H1 (cell line): Measurements from ENCODE around the gene MCF2L. TPM values are rescaled to one million over a fixed set of nuclear protein-coding genes. Genes with fewer than 3 reads are reported as not detected.

Source experiments
- CTCF ChIA-PET: fragments of 300-600 bp; sonication (Branson Sonifier 250); formaldehyde crosslinking; loops from one replicate; lab custom pipeline; 2021; ENCODE audit not compliant: partially characterized antibody; lab: Charles Lee
- POLR2A ChIA-PET: fragments of 300-600 bp; sonication (Branson Sonifier 250); formaldehyde crosslinking; loops from one replicate; lab custom pipeline; 2021; ENCODE audit warnings: inconsistent platforms; ENCODE audit not compliant: partially characterized antibody; lab: Charles Lee
- DNase-seq, 2 experiments: peaks; one replicate each; pipeline versions ENCODE4 v3.0.0 to v3.0.0-alpha.2; 2010 to 2022; ENCODE audit warnings: low spot score in 2 of 2, low read depth in 1 of 2, mixed read lengths in 1 of 2
- FAIRE-seq: peaks from 2 replicates; lab custom pipeline; 2011; peaks lifted over from hg19 to GRCh38; lab: Jason Lieb, UNC
- H2AFZ ChIP-seq: 2 replicates; pipeline ENCODE4 v1.8.1; 2012; ENCODE audit warnings: low read length, inconsistent platforms
- H2AK5ac ChIP-seq: 2 replicates; pipeline ENCODE4 v1.6.1; 2013; ENCODE audit warnings: low read depth, low read length
- H2BK120ac ChIP-seq: replicated peaks from 2 replicates; pipeline ENCODE3; 2013; ENCODE audit warnings: low read depth, low read length, inconsistent platforms
- H2BK12ac ChIP-seq: 2 replicates; pipeline ENCODE4 v1.6.1; 2013; ENCODE audit warnings: low read depth, low read length
- H2BK15ac ChIP-seq: 2 replicates; pipeline ENCODE4 v1.6.1; 2013; ENCODE audit warnings: low read length
- H2BK20ac ChIP-seq: 2 replicates; pipeline ENCODE4 v1.6.1; 2013; ENCODE audit warnings: low read length
- H2BK5ac ChIP-seq: 2 replicates; pipeline ENCODE4 v1.6.1; 2013; ENCODE audit warnings: low read depth, low read length
- H3K14ac ChIP-seq: 2 replicates; pipeline ENCODE4 v1.6.1; 2013; ENCODE audit warnings: inconsistent platforms; ENCODE audit not compliant: insufficient read length
- H3K18ac ChIP-seq: 2 replicates; pipeline ENCODE4 v1.6.1; 2013; ENCODE audit warnings: low read length; ENCODE audit errors: extremely low read depth
- H3K23ac ChIP-seq: 2 replicates; pipeline ENCODE4 v1.6.1; 2013; ENCODE audit warnings: inconsistent platforms; ENCODE audit not compliant: insufficient read length
- H3K23me2 ChIP-seq: 2 replicates; pipeline ENCODE4 v1.6.1; 2013; ENCODE audit warnings: low read depth, low read length
- H3K27ac ChIP-seq: 2 replicates; pipeline ENCODE4 v1.6.1; 2011; ENCODE audit warnings: low read depth, low read length, inconsistent platforms
- H3K27me3 ChIP-seq, 4 experiments: replicated peaks in 1 of 4; 1 replicate in 1 of 4; 2 replicates in 3 of 4; pipeline versions ENCODE4 v1.6.1 to v1.8.1; 2011 to 2013; ENCODE audit warnings: low read length in 3 of 4, mild to moderate bottlenecking in 3 of 4, inconsistent platforms in 2 of 4, mixed read lengths in 2 of 4, moderate library complexity in 1 of 4; ENCODE audit not compliant: control insufficient read depth in 3 of 4, insufficient read depth in 3 of 4; ENCODE audit errors: extremely low read depth in 1 of 4
- H3K36me3 ChIP-seq, 4 experiments: 2 replicates each; pipeline versions ENCODE4 v1.6.1 to v1.8.1; 2011 to 2013; ENCODE audit warnings: mild to moderate bottlenecking in 4 of 4, low read length in 3 of 4, moderate library complexity in 2 of 4, control low read depth in 1 of 4, inconsistent platforms in 1 of 4; ENCODE audit not compliant: insufficient read depth in 4 of 4, control insufficient read depth in 2 of 4
- H3K4ac ChIP-seq: replicated peaks from 2 replicates; pipeline ENCODE3; 2013; ENCODE audit warnings: low read length, low read depth, mixed read lengths, inconsistent platforms; ENCODE audit not compliant: insufficient read length
- H3K4me1 ChIP-seq, 4 experiments: replicated peaks in 1 of 4; 1 replicate in 1 of 4; 2 replicates in 3 of 4; pipeline versions ENCODE4 v1.6.1 to v1.8.1; 2011 to 2013; ENCODE audit warnings: low read length in 3 of 4, inconsistent platforms in 2 of 4, mixed read lengths in 1 of 4; ENCODE audit not compliant: insufficient read depth in 4 of 4, control insufficient read depth in 3 of 4
- H3K4me2 ChIP-seq, 2 experiments: 2 replicates each; pipeline versions ENCODE4 v1.6.1 to v1.8.1; 2011 to 2013; ENCODE audit warnings: low read depth in 2 of 2, low read length in 2 of 2, control low read depth in 1 of 2, inconsistent platforms in 1 of 2, mild to moderate bottlenecking in 1 of 2; ENCODE audit not compliant: insufficient read depth in 1 of 2
- H3K4me3 ChIP-seq, 4 experiments: fragments of 200-600, 300-600 bp in 1 of 4; sonication (generic), shearing (Covaris generic), sonication (Bioruptor Twin) in 1 of 4; 2 replicates each; pipeline versions ENCODE4 v1.5.1 to v1.8.1; 2011 to 2016; ENCODE audit warnings: low read length in 4 of 4, low read depth in 3 of 4, control low read depth in 2 of 4, inconsistent platforms in 2 of 4, mild to moderate bottlenecking in 2 of 4, mixed read lengths in 1 of 4, moderate library complexity in 1 of 4; ENCODE audit not compliant: insufficient read depth in 2 of 4; ENCODE audit errors: extremely low read depth in 1 of 4
- H3K56ac ChIP-seq: replicated peaks from 2 replicates; pipeline ENCODE3; 2013; ENCODE audit warnings: low read depth, mild to moderate bottlenecking, mixed read lengths, low read length, inconsistent platforms; ENCODE audit not compliant: insufficient read length
- H3K79me1 ChIP-seq: 2 replicates; pipeline ENCODE4 v1.6.1; 2013; ENCODE audit warnings: low read depth, low read length, control low read depth
- H3K79me2 ChIP-seq, 2 experiments: 2 replicates each; pipeline versions ENCODE4 v1.6.1 to v1.8.1; 2012 to 2013; ENCODE audit warnings: low read length in 2 of 2, mild to moderate bottlenecking in 2 of 2, inconsistent platforms in 1 of 2; ENCODE audit not compliant: insufficient read depth in 2 of 2, control insufficient read depth in 1 of 2
- H3K9ac ChIP-seq, 4 experiments: replicated peaks in 1 of 4; 1 replicate in 1 of 4; 2 replicates in 3 of 4; pipeline versions ENCODE4 v1.6.1 to v1.8.1; 2011 to 2013; ENCODE audit warnings: low read depth in 3 of 4, low read length in 3 of 4, control low read depth in 2 of 4, mild to moderate bottlenecking in 2 of 4, moderate library complexity in 2 of 4, inconsistent platforms in 1 of 4; ENCODE audit errors: extremely low read depth in 1 of 4
- H3K9me3 ChIP-seq, 2 experiments: 2 replicates each; pipeline versions ENCODE4 v1.6.1 to v1.8.1; 2012 to 2013; ENCODE audit warnings: mild to moderate bottlenecking in 2 of 2, moderate library complexity in 2 of 2, control low read depth in 1 of 2, inconsistent platforms in 1 of 2, low read depth in 1 of 2, low read length in 1 of 2, mixed read lengths in 1 of 2; ENCODE audit not compliant: insufficient read depth in 2 of 2
- H4K20me1 ChIP-seq, 2 experiments: replicated peaks in 1 of 2; 2 replicates each; pipeline versions ENCODE3 to v1.8.1; 2011 to 2013; ENCODE audit warnings: inconsistent platforms in 2 of 2, low read length in 2 of 2, mild to moderate bottlenecking in 1 of 2; ENCODE audit not compliant: insufficient read depth in 2 of 2, control insufficient read depth in 1 of 2
- H4K5ac ChIP-seq: 2 replicates; pipeline ENCODE4 v1.6.1; 2013; ENCODE audit warnings: low read length, low read depth, mixed read lengths, inconsistent platforms; ENCODE audit not compliant: insufficient read length
- H4K8ac ChIP-seq: 2 replicates; pipeline ENCODE4 v1.8.0; 2013; ENCODE audit warnings: mild to moderate bottlenecking, moderate library complexity, low read length, inconsistent platforms; ENCODE audit not compliant: insufficient read depth; ENCODE audit errors: extremely low read depth
- H4K91ac ChIP-seq: replicated peaks from 2 replicates; pipeline ENCODE3; 2013; ENCODE audit warnings: low read length, mixed read lengths, inconsistent platforms; ENCODE audit not compliant: insufficient read length
- CBX8 ChIP-seq: fragments of 300-800, 300-1000 bp; sonication (generic); IDR thresholded peaks from 2 replicates; pipeline ENCODE4 v1.7.1; 2016; ENCODE audit warnings: low read depth, low read length, borderline replicate concordance
- EZH2 ChIP-seq: fragments of 200-600 bp; sonication (generic); IDR thresholded peaks from 2 replicates; pipeline ENCODE4 v1.7.1; 2012; ENCODE audit warnings: low read depth, mild to moderate bottlenecking, moderate library complexity, low read length, inconsistent platforms; ENCODE audit not compliant: severe bottlenecking
- GABPA ChIP-seq: IDR thresholded peaks from 2 replicates; pipeline ENCODE4 v1.6.1; 2011; ENCODE audit warnings: mild to moderate bottlenecking, low read length, moderate library complexity, borderline replicate concordance; ENCODE audit not compliant: insufficient read depth
- JUND ChIP-seq: IDR thresholded peaks from 2 replicates; pipeline ENCODE4 v1.6.1; 2011; ENCODE audit warnings: mild to moderate bottlenecking, improper control_type of control experiment, low read length
- KDM1A ChIP-seq: fragments of 200-600, 300-600 bp; sonication (generic); IDR thresholded peaks from 2 replicates; pipeline ENCODE4 v1.7.1; 2016; ENCODE audit warnings: mild to moderate bottlenecking, low read length, borderline replicate concordance
- SAP30 ChIP-seq: fragments of 300-600 bp; sonication (generic); IDR thresholded peaks from 2 replicates; pipeline ENCODE4 v1.7.1; 2012; ENCODE audit warnings: low read length, moderate library complexity, mild to moderate bottlenecking, inconsistent platforms; ENCODE audit not compliant: insufficient read depth, insufficient replicate concordance
- SIN3A ChIP-seq, 2 experiments: IDR thresholded peaks in 1 of 2; conservative IDR thresholded peaks in 1 of 2; 2 replicates each; pipeline ENCODE4 v1.6.1; 2011 to 2012; ENCODE audit warnings: low read length in 2 of 2, improper control_type of control experiment in 1 of 2, low read depth in 1 of 2, mild to moderate bottlenecking in 1 of 2
- SP1 ChIP-seq: IDR thresholded peaks from 2 replicates; pipeline ENCODE4 v1.6.1; 2011; ENCODE audit warnings: low read depth, low read length
- ZNF274 ChIP-seq: IDR thresholded peaks from 2 replicates; pipeline ENCODE4 v1.7.0; 2012; ENCODE audit warnings: low read length, borderline replicate concordance; ENCODE audit errors: extremely low read depth
- WGBS, 2 experiments: shearing (Covaris generic) in 1 of 2; methylation state at CpG; one replicate each; pipeline versions ENCODE4 v1.1.6 to v1.1.7; 2013 to 2015; ENCODE audit warnings: low lambda C conversion rate in 2 of 2, mixed read lengths in 2 of 2, inconsistent platforms in 1 of 2, low coverage in 1 of 2, missing lambda C conversion rate in 1 of 2; ENCODE audit not compliant: insufficient replicate concordance in 2 of 2, insufficient coverage in 1 of 2, insufficient read length in 1 of 2; ENCODE audit errors: extremely low coverage in 1 of 2, missing lambda C conversion rate in 1 of 2; 5-methylcytosine and 5-hydroxymethylcytosine counted together
- polyA plus RNA-seq, 7 experiments: library from polyadenylated mRNA; depleted of rRNA in 3 of 7; stranded (reverse) in 5 of 7; unstranded in 2 of 7; fragments of >200 nt in 5 of 7; fragments of 200-250 nt in 2 of 7; gene quantifications; 1 replicate in 5 of 7; 2 replicates in 1 of 7; 4 replicates in 1 of 7; pipeline versions ENCODE4 v1.2.1 to v1.2.3, GENCODE V29; 2011 to 2013; ENCODE audit warnings: missing spikeins in 2 of 7, mixed read lengths in 2 of 7
- total RNA-seq: library from RNA; stranded (reverse); fragmentation: NEBNext Ultra II Directional; extraction: Animal tissue kit (Norgen Biotek cat#: 25700); gene quantifications from 2 replicates; pipeline ENCODE4 v1.2.1, GENCODE V29; 2021

MCF2L gene
- total and polyA plus RNA-seq, 2 of the 8 experiments (the other 6 are each of a cell fraction or from before 2014, with no cell fraction given) = 10.1 to 24.4 TPM

DNA sequence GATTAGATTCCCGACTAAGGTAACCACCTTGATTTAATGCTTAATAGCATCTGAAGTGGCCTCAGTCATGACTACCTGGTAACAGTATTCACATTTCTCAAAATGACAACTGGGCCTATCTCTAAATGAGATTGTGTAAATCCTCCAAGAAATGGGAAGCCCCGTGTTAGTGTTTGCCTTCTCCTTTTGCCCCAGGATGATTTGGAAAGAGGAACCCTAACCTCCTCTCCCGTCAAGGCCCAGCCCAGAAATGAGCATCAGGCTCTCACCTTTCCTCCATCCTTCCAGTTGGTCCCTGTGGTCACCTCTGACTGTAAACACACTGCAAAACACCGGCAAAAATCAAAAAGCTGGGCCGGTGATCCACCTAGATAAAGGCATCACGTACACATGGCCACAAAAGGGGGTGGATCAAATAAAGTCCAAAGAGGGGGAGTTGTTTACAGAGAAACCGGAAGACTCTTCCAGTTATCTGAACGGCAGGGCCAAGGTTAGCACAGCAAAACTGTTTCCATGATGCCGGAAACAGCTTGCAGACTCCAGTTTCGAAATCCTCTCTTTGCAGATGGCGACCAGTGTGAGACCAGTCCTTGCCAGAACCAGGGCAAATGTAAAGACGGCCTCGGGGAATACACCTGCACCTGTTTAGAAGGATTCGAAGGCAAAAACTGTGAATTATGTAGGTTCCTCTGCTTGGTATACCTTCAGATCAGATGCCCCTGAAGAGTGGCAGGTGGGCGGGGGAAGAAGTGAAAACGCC, 170.0 kb downstream of the MCF2L start:
- no peaks in the 10 kb centered on the region for H3K27me3 ChIP-seq
- no peak overlapping the region for H2BK120ac ChIP-seq
- H3K14ac ChIP-seq = no peak overlapping the region
- POLR2A ChIA-PET = interaction anchor here (1.8 kb wide), 1 partner anchor 15 kb away, joined by 4 read pairs; no protein-coding TSS in a partner anchor
- 92% methylated on average over 16 of the region's 16 CpGs; no CpG with 5 or more reads in 1 of the 2 experiments for WGBS, 2 experiments
- no peaks in the 10 kb centered on the region for H3K79me2 ChIP-seq
- no peak overlapping the region for H2BK20ac ChIP-seq
- H3K27ac ChIP-seq = no peak overlapping the region
- CTCF ChIA-PET = no interaction called here
- no peak overlapping the region for H3K18ac ChIP-seq
- no peaks in the 10 kb centered on the region for H3K23me2 ChIP-seq
- no peaks in the 10 kb centered on the region for H3K9me3 ChIP-seq
- FAIRE-seq = no peak
- H3K4me3 ChIP-seq = no peak overlapping the region
- no peak overlapping the region for H3K4ac ChIP-seq
- no peak overlapping the region for H3K9ac ChIP-seq
- H4K91ac ChIP-seq = no peak overlapping the region
- H3K4me1 ChIP-seq = peaks cover 0 to 3% (median under 1%) of the 10 kb centered on the region in 4 experiments; a peak in 4 of 7 replicates
- H4K8ac ChIP-seq = no peak overlapping the region
- H4K5ac ChIP-seq = no peak overlapping the region
- H2BK5ac ChIP-seq = no peak overlapping the region
- no peak for DNase-seq
- no peak overlapping the region for H2AK5ac ChIP-seq
- H2BK15ac ChIP-seq = no peak overlapping the region
- no peak overlapping the region for H3K23ac ChIP-seq
- H3K79me1 ChIP-seq = no peaks in the 10 kb centered on the region
- no peak overlapping the region for H2AFZ ChIP-seq
- no peak overlapping the region for H2BK12ac ChIP-seq
- H3K4me2 ChIP-seq = no peak overlapping the region
- no peaks in the 10 kb centered on the region for H3K36me3 ChIP-seq
- no peaks in the 10 kb centered on the region for H4K20me1 ChIP-seq
- no peak overlapping the region for H3K56ac ChIP-seq
- TF ChIP-seq CBX8 = no peak
- TF ChIP-seq JUND = no peak
- no peak for TF ChIP-seq SP1
- no peak for TF ChIP-seq GABPA
- no peak for TF ChIP-seq KDM1A
- TF ChIP-seq ZNF274 = no peak
- TF ChIP-seq EZH2 = no peak
- no peak for TF ChIP-seq SAP30
- no peak for TF ChIP-seq SIN3A (conservative IDR thresholded peaks at IDR 0.05 in 1 of 2, IDR thresholded peaks at IDR 0.05 in 1 of 2; ENCODE audit: low read depth in 1 of 2, low read length in 2 of 2)
